Measurements from ENCODE around the gene INO80. TPM values are rescaled to one million over a fixed set of nuclear protein-coding genes. Genes with fewer than 3 reads are reported as not detected.

INO80 gene
- total RNA-seq, 3 donors from 2014 or later = 27.2 to 47.7 (median 42.3) TPM

- TF ChIP-seq CTCF (IDR thresholded peaks at IDR 0.05) (no peak), POLR2AphosphoS5 (IDR thresholded peaks at IDR 0.05) (no peak), POLR2A (IDR thresholded peaks at IDR 0.05) (no peak)
- no peaks in the 10 kb centered on the region for H3K27me3 ChIP-seq
- DNase-seq (ENCODE audit: low spot score in 2 of 2) = no peak
- no peaks in the 10 kb centered on the region for H3K9me3 ChIP-seq
- H3K36me3 ChIP-seq = no peaks in the 10 kb centered on the region
- no peak overlapping the region for H3K27ac ChIP-seq
- H3K4me1 ChIP-seq = no peaks in the 10 kb centered on the region
- no peak overlapping the region for H3K4me3 ChIP-seq
- intact Hi-C loops (cut with DNase I; ENCODE audit: low total_unique reads) = no loop called here
Observed at GRCh38 chr15:40948706-40949473, 167.2 kb downstream of the INO80 start.

- TF ChIP-seq POLR2A (IDR thresholded peaks at IDR 0.05) (no peak), POLR2AphosphoS5 (IDR thresholded peaks at IDR 0.05) (no peak), CTCF (IDR thresholded peaks at IDR 0.05) (no peak)
- no peaks in the 10 kb centered on the region for H3K9me3 ChIP-seq
- H3K27me3 ChIP-seq = no peaks in the 10 kb centered on the region
- no peaks in the 10 kb centered on the region for H3K36me3 ChIP-seq
- intact Hi-C loops (cut with DNase I; ENCODE audit: low total_unique reads) = no loop called here
- no peak overlapping the region for H3K27ac ChIP-seq
- no peak for DNase-seq (ENCODE audit: low spot score in 2 of 2)
- H3K4me1 ChIP-seq = peaks cover 11 to 12% of the 10 kb centered on the region in 2 donors
- H3K4me3 ChIP-seq = no peak overlapping the region
Observed at GRCh38 chr15:40944510-40945296, 171.4 kb downstream of the INO80 start.

- DNase-seq (ENCODE audit: low spot score in 2 of 2) = no peak
- intact Hi-C loops (cut with DNase I; ENCODE audit: low total_unique reads) = no loop called here
- TF ChIP-seq CTCF (IDR thresholded peaks at IDR 0.05) (no peak), POLR2AphosphoS5 (IDR thresholded peaks at IDR 0.05) (no peak), POLR2A (IDR thresholded peaks at IDR 0.05) (no peak)
Observed at GRCh38 chr15:40943764-40944365, 172.2 kb downstream of the INO80 start.

GRCh38 chr15:40942878-40943277, 173.2 kb downstream of the INO80 start:
- DNase-seq (ENCODE audit: low spot score in 2 of 2) = no peak
- TF ChIP-seq POLR2A (IDR thresholded peaks at IDR 0.05) (no peak), POLR2AphosphoS5 (IDR thresholded peaks at IDR 0.05) (no peak), CTCF (IDR thresholded peaks at IDR 0.05) (no peak)
- H3K9me3 ChIP-seq = no peaks in the 10 kb centered on the region
- H3K27ac ChIP-seq = no peak overlapping the region
- H3K36me3 ChIP-seq = no peaks in the 10 kb centered on the region
- intact Hi-C loops (cut with DNase I; ENCODE audit: low total_unique reads) = no loop called here
- peaks cover 11 to 12% of the 10 kb centered on the region in 2 donors for H3K4me1 ChIP-seq
- no peaks in the 10 kb centered on the region for H3K27me3 ChIP-seq
- peak overlapping the region in 2 of 3 donors; percentile 61 to 77 for H3K4me3 ChIP-seq

More at GRCh38 chr15:40943764-40944365, 172.2 kb downstream of the INO80 start:
- Histone ChIP-seq H3K36me3 (no peaks in the 10 kb centered on the region), H3K4me1 (peaks cover 11 to 12% of the 10 kb centered on the region in 2 donors), H3K9me3 (no peaks in the 10 kb centered on the region), H3K27ac (no peak overlapping the region), H3K27me3 (no peaks in the 10 kb centered on the region), H3K4me3 (no peak overlapping the region)

Data from breast epithelium (tissue), 4 donors.